Tibial nerve (tissue), 4 donors: ENCODE data around the gene RFC1. TPM values are rescaled to one million over a fixed set of nuclear protein-coding genes. Genes with fewer than 3 reads are reported as not detected.
"Not testable (repeated sequence)": the region's sequence is repeated elsewhere in the genome, so short reads cannot be mapped to it uniquely, and the experiment has no call there.

Source experiments
- DNase-seq, 2 donors: peaks; one replicate each; pipeline ENCODE4 v3.0.0-alpha.2; 2019; ENCODE audit warnings: low spot score in 2 of 2
- H3K27ac ChIP-seq, 4 donors: fragments of 200-600 bp; sonication (generic) in 3 of 4; one replicate each; pipeline ENCODE4 v1.5.1; 2017 to 2019; ENCODE audit warnings: mild to moderate bottlenecking in 1 of 4
- H3K27me3 ChIP-seq, 2 donors: fragments of 200-600 bp; sonication (generic) in 1 of 2; one replicate each; pipeline versions ENCODE4 v1.5.1 to v1.6.0; 2017 to 2019
- H3K36me3 ChIP-seq, 3 donors: fragments of 200-600 bp; sonication (generic); one replicate each; pipeline ENCODE4 v1.5.1; 2018 to 2019
- H3K4me1 ChIP-seq, 4 donors: fragments of 200-600 bp; sonication (generic) in 3 of 4; one replicate each; pipeline ENCODE4 v1.5.1; 2017 to 2019
- H3K4me3 ChIP-seq, 4 donors: fragments of 200-600 bp; sonication (generic) in 3 of 4; one replicate each; pipeline ENCODE4 v1.5.1; 2017 to 2019; ENCODE audit warnings: mild to moderate bottlenecking in 1 of 4, moderate library complexity in 1 of 4
- H3K9me3 ChIP-seq, 4 donors: fragments of 200-600 bp; sonication (generic) in 3 of 4; one replicate each; pipeline ENCODE4 v1.5.1; 2017 to 2019
- EP300 ChIP-seq, 2 donors: sonication (generic); formaldehyde crosslinking; IDR thresholded peaks; one replicate each; pipeline ENCODE4 v1.6.1; 2017; ENCODE audit warnings: antibody characterized with exemption in 2 of 2, mild to moderate bottlenecking in 1 of 2
- POLR2A ChIP-seq, 2 donors: fragments of 450-650 bp; IDR thresholded peaks; one replicate each; pipeline ENCODE4 v1.6.1; 2017; ENCODE audit warnings: antibody characterized with exemption in 2 of 2, mild to moderate bottlenecking in 2 of 2, moderate library complexity in 2 of 2
- WGBS, 2 donors: methylation state at CpG; one replicate each; pipeline ENCODE4 v1.1.5; 2018; 5-methylcytosine and 5-hydroxymethylcytosine counted together
- total RNA-seq, 4 donors: library from RNA; depleted of rRNA; stranded (reverse); fragments of >200 nt; gene quantifications; one replicate each; pipeline ENCODE4 v1.1.0, GENCODE V29; 2016
- TF ChIP-seq, protein P1 (sequence below), 5 experiments: fragments of 200-600 bp in 3 of 5; fragments of 450-650 bp in 2 of 5; sonication (generic) in 3 of 5; IDR thresholded peaks; one replicate each; pipeline ENCODE4 v1.5.1; 2016 to 2019; ENCODE audit warnings: antibody characterized with exemption in 5 of 5, mild to moderate bottlenecking in 3 of 5, moderate library complexity in 2 of 5

The RFC1 gene
- 10 to 100 TPM; 23.3 to 85.9 (median 38.5) TPM for total RNA-seq

DNA sequence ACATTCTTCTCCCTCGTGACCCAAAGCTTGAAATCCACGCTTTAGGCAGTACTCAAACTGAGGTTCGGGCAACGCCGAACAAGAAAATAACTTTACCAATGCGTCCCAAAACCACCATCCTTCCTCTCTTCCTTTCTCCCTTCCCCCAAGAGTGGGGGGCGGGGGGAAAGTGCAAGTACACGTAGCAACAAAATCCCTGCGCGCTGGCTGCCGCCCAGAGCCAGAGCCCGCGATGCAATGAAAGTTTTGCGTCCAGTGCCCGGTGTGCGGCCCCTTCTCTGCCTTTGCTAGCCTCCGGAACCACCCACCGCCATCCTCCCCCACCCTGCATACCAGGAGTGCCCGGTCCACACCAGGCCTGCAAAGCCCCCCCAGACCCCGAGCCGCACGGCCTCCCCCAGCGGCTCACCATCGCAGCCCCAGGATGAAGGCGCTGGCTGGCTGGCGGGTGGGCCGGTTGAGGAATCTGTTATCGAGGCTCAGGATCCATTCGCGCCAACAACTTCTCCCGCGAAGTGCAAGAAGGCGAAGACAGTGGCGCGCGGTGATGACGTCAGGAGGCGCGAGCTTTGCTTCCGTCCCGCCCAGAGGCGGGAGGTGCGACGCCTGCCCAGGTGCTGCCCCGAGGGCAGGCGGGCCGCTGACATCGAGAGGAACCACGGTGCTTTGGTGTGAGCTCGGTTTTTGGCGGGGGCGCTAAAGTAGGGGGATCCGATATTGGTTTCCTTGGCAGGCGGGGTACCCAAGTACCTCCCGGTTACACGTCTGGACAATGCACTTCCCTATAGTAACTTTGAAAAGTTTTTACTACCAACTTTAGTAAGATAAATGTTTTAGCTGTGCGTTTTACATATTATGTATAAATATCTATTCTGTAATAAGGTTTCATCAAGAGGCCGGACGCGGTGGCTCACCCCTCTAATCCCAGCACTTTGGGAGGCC lies at the start of gene RFC1:
Gene RFC1 (minus strand): TSS at position 533 of the 942 bp plus-strand sequence. CDS start 121 bp downstream, at position 412.
- peaks cover 0 to 35% (median 13%) of the 10 kb centered on the region in 4 donors for H3K4me1 ChIP-seq
- no peaks in the 10 kb centered on the region for H3K9me3 ChIP-seq
- peak within 1 kb of the TSS; percentile 65 to 90 (median 82) for H3K4me3 ChIP-seq
- 8% methylated on average over 27 to 36 of the region's 60 CpGs for WGBS, 2 donors
- peak; percentile 81 to 85 for DNase-seq
- TF ChIP-seq POLR2A (IDR thresholded peaks at IDR 0.05) (peak in 1 of 2 donors; percentile 38), EP300 (IDR thresholded peaks at IDR 0.05) (peak; percentile 44 to 90)
- TF ChIP-seq, protein P1, sequence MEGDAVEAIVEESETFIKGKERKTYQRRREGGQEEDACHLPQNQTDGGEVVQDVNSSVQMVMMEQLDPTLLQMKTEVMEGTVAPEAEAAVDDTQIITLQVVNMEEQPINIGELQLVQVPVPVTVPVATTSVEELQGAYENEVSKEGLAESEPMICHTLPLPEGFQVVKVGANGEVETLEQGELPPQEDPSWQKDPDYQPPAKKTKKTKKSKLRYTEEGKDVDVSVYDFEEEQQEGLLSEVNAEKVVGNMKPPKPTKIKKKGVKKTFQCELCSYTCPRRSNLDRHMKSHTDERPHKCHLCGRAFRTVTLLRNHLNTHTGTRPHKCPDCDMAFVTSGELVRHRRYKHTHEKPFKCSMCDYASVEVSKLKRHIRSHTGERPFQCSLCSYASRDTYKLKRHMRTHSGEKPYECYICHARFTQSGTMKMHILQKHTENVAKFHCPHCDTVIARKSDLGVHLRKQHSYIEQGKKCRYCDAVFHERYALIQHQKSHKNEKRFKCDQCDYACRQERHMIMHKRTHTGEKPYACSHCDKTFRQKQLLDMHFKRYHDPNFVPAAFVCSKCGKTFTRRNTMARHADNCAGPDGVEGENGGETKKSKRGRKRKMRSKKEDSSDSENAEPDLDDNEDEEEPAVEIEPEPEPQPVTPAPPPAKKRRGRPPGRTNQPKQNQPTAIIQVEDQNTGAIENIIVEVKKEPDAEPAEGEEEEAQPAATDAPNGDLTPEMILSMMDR (IDR thresholded peaks at IDR 0.05) = peak in 1 of 5 experiments; percentile 18
- H3K27ac ChIP-seq = peak within 1 kb of the TSS; percentile 72 to 90 (median 88)
- H3K27me3 ChIP-seq = no peaks in the 10 kb centered on the region
- H3K36me3 ChIP-seq = peaks cover 0 to 2% (median 0%) of the 10 kb centered on the region in 3 donors

GRCh38 chr4:39415678-39416283 lies 49.6 kb upstream of the RFC1 start:
- TF ChIP-seq, protein P1 (IDR thresholded peaks at IDR 0.05) = no peak
- TF ChIP-seq POLR2A (IDR thresholded peaks at IDR 0.05) (no peak), EP300 (IDR thresholded peaks at IDR 0.05) (peak in 1 of 2 donors; percentile 15)
- DNase-seq = no peak

GRCh38 chr4:39411561-39411960 lies 45.4 kb upstream of the RFC1 start:
- H3K36me3 ChIP-seq, H3K4me1 ChIP-seq, H3K27me3 ChIP-seq, H3K9me3 ChIP-seq, DNase-seq, H3K27ac ChIP-seq, H3K4me3 ChIP-seq: not testable (repeated sequence)
- 90 to 94% methylated on average over 8 of the region's 8 CpGs for WGBS, 2 donors

More at GRCh38 chr4:39415678-39416283, 49.6 kb upstream of the RFC1 start:
- Histone ChIP-seq H3K27ac (no peak overlapping the region), H3K4me3 (no peak overlapping the region), H3K4me1 (no peaks in the 10 kb centered on the region), H3K27me3 (no peaks in the 10 kb centered on the region), H3K9me3 (no peaks in the 10 kb centered on the region), H3K36me3 (no peaks in the 10 kb centered on the region)
- WGBS, 2 donors = 59 to 69% methylated on average over 2 of the region's 2 CpGs

DNA sequence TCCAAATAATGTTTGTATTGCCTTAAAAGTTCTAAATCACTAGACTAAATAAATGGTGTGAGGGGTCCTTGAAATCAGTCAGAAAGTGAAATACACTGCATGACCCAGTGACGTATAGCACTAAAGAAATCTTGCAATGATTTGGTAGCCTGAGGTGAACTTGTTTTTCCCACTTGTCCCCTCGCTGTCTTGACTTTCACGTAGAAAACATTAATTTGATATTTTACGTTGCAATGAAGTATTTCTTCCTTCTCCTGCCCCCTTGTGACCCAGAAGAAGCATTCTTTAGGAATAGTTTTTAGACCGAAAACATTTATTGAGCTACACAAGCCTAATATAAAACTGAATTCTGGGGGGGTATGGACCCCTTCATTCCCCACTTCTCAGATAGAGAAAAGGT lies 44.3 kb upstream of the RFC1 start:
- no peak overlapping the region for H3K27ac ChIP-seq
- H3K4me3 ChIP-seq = no peak overlapping the region
- 26 to 30% methylated on average over 5 of the region's 5 CpGs for WGBS, 2 donors

DNA sequence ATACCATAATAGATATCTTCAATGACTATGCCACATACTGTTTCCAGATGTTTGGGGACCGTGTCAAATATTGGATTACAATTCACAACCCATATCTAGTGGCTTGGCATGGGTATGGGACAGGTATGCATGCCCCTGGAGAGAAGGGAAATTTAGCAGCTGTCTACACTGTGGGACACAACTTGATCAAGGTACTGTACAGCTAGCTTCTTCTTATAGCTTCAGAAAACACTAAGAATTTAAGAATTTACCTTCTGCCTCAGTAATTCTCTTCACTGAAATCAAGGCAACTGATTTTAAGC lies 41.4 kb upstream of the RFC1 start:
- Histone ChIP-seq H3K4me1 (no peaks in the 10 kb centered on the region), H3K27ac (no peak overlapping the region), H3K27me3 (no peaks in the 10 kb centered on the region), H3K9me3 (no peaks in the 10 kb centered on the region), H3K36me3 (no peaks in the 10 kb centered on the region), H3K4me3 (no peak overlapping the region)
- 60 to 65% methylated on average over 1 of the region's 1 CpG for WGBS, 2 donors
- TF ChIP-seq EP300 (IDR thresholded peaks at IDR 0.05) (no peak), POLR2A (IDR thresholded peaks at IDR 0.05) (no peak)
- TF ChIP-seq, protein P1 (IDR thresholded peaks at IDR 0.05) = no peak
- no peak for DNase-seq

More for the DNA sequence above, 44.3 kb upstream of the RFC1 start:
- H3K36me3 ChIP-seq = no peaks in the 10 kb centered on the region
- no peaks in the 10 kb centered on the region for H3K27me3 ChIP-seq
- H3K9me3 ChIP-seq = no peaks in the 10 kb centered on the region
- H3K4me1 ChIP-seq = no peaks in the 10 kb centered on the region
- no peak for DNase-seq
- TF ChIP-seq, protein P1 (IDR thresholded peaks at IDR 0.05) = no peak
- TF ChIP-seq EP300 (IDR thresholded peaks at IDR 0.05) (no peak), POLR2A (IDR thresholded peaks at IDR 0.05) (no peak)
